H9 (cell line): ENCODE results near the gene HSPB2. TPM values are rescaled to one million over a fixed set of nuclear protein-coding genes. Genes with fewer than 3 reads are reported as not detected.
A peak's percentile ranks its signal among the peaks of the same experiment; 100 is the strongest.

ENCODE experiments used
- DNase-seq: peaks from one replicate; pipeline ENCODE4 v3.0.0-alpha.2; 2017
- H2AFZ ChIP-seq: one replicate; pipeline ENCODE4 v1.6.1; 2013; ENCODE audit warnings: mild to moderate bottlenecking, low read length, control low read depth, moderate library complexity
- H2AK5ac ChIP-seq: 2 replicates; pipeline ENCODE4 v1.6.1; 2013; ENCODE audit warnings: low read length, control low read depth, mixed read lengths; ENCODE audit not compliant: insufficient read length
- H2BK120ac ChIP-seq: one replicate; pipeline ENCODE4 v1.6.1; 2013; ENCODE audit warnings: low read depth, mild to moderate bottlenecking, low read length, control low read depth, inconsistent platforms; ENCODE audit not compliant: poor library complexity, severe bottlenecking
- H2BK12ac ChIP-seq: 2 replicates; pipeline ENCODE4 v1.6.1; 2013; ENCODE audit warnings: low read length, control low read depth, mixed read lengths, low read depth; ENCODE audit not compliant: insufficient read length
- H2BK15ac ChIP-seq: 2 replicates; pipeline ENCODE4 v1.6.1; 2013; ENCODE audit warnings: low read depth, low read length, control low read depth
- H2BK20ac ChIP-seq: one replicate; pipeline ENCODE4 v1.6.1; 2013; ENCODE audit warnings: low read depth, mild to moderate bottlenecking, low read length, control low read depth, inconsistent platforms; ENCODE audit not compliant: poor library complexity, severe bottlenecking
- H2BK5ac ChIP-seq: 2 replicates; pipeline ENCODE4 v1.6.1; 2013; ENCODE audit warnings: low read length, control low read depth, mixed read lengths; ENCODE audit not compliant: insufficient read length
- H3K14ac ChIP-seq: 2 replicates; pipeline ENCODE4 v1.6.1; 2013; ENCODE audit warnings: low read length, control low read depth; ENCODE audit not compliant: insufficient read depth
- H3K18ac ChIP-seq: 2 replicates; pipeline ENCODE4 v1.6.1; 2013; ENCODE audit warnings: low read depth, mild to moderate bottlenecking, mixed read lengths, low read length, control low read depth; ENCODE audit not compliant: insufficient read length
- H3K23ac ChIP-seq: 2 replicates; pipeline ENCODE4 v1.6.1; 2013; ENCODE audit warnings: low read length, control low read depth, mixed read lengths, low read depth; ENCODE audit not compliant: insufficient read length
- H3K23me2 ChIP-seq: 2 replicates; pipeline ENCODE4 v1.6.1; 2013; ENCODE audit warnings: low read depth, mild to moderate bottlenecking, mixed read lengths, low read length, control low read depth; ENCODE audit not compliant: insufficient read length, poor library complexity, severe bottlenecking
- H3K27ac ChIP-seq: 2 replicates; pipeline ENCODE4 v1.5.1; 2013; ENCODE audit warnings: low read length, control low read depth, mixed read lengths, low read depth; ENCODE audit not compliant: insufficient read length
- H3K27me3 ChIP-seq: 2 replicates; pipeline ENCODE4 v1.6.1; 2013; ENCODE audit warnings: low read length, control low read depth, inconsistent platforms; ENCODE audit not compliant: insufficient read depth
- H3K4ac ChIP-seq: 2 replicates; pipeline ENCODE4 v1.6.1; 2013; ENCODE audit warnings: low read depth, mild to moderate bottlenecking, control low read depth, inconsistent platforms, low read length, moderate library complexity
- H3K4me1 ChIP-seq: 2 replicates; pipeline ENCODE4 v1.6.1; 2013; ENCODE audit warnings: low read length, control low read depth, inconsistent platforms; ENCODE audit not compliant: insufficient read depth
- H3K4me2 ChIP-seq: 2 replicates; pipeline ENCODE4 v1.6.1; 2013; ENCODE audit warnings: low read length, control low read depth, mixed read lengths; ENCODE audit not compliant: insufficient read length, insufficient read depth
- H3K56ac ChIP-seq: 2 replicates; pipeline ENCODE4 v1.6.1; 2013; ENCODE audit warnings: low read depth, mild to moderate bottlenecking, mixed read lengths, low read length, control low read depth; ENCODE audit not compliant: insufficient read length
- H3K79me1 ChIP-seq: 2 replicates; pipeline ENCODE4 v1.6.1; 2013; ENCODE audit warnings: low read depth, mild to moderate bottlenecking, moderate library complexity, low read length, control low read depth, inconsistent platforms; ENCODE audit not compliant: insufficient read depth, poor library complexity, severe bottlenecking
- H3K79me2 ChIP-seq: 2 replicates; pipeline ENCODE4 v1.6.1; 2013; ENCODE audit warnings: low read length, control low read depth, inconsistent platforms; ENCODE audit not compliant: insufficient read depth
- H3K9ac ChIP-seq: 2 replicates; pipeline ENCODE4 v1.6.1; 2013; ENCODE audit warnings: low read length, control low read depth, mixed read lengths; ENCODE audit not compliant: insufficient read length; ENCODE audit errors: extremely low read depth
- H3K9me3 ChIP-seq: one replicate; pipeline ENCODE4 v1.6.1; 2013; ENCODE audit warnings: low read depth, low read length, inconsistent platforms; ENCODE audit not compliant: control insufficient read depth
- H3T11ph ChIP-seq: one replicate; pipeline ENCODE4 v1.6.1; 2013; ENCODE audit warnings: mild to moderate bottlenecking, low read length, control low read depth, inconsistent platforms
- H4K20me1 ChIP-seq: one replicate; pipeline ENCODE4 v1.6.1; 2013; ENCODE audit not compliant: control insufficient read depth, insufficient read length, insufficient read depth
- H4K5ac ChIP-seq: 2 replicates; pipeline ENCODE4 v1.6.1; 2013; ENCODE audit warnings: low read depth, mild to moderate bottlenecking, mixed read lengths, low read length, control low read depth; ENCODE audit not compliant: insufficient read length
- H4K8ac ChIP-seq: replicated peaks from 2 replicates; pipeline ENCODE4 v1.6.1; 2013; ENCODE audit warnings: low read length, control low read depth, mixed read lengths, low read depth; ENCODE audit not compliant: insufficient read length
- H4K91ac ChIP-seq: 2 replicates; pipeline ENCODE4 v1.6.1; 2013; ENCODE audit warnings: low read depth, mild to moderate bottlenecking, moderate library complexity, mixed read lengths, low read length, control low read depth; ENCODE audit not compliant: insufficient read length
- H3K27ac Mint-ChIP-seq, 3 experiments: 2 replicates in 2 of 3; 3 replicates in 1 of 3; pipeline ENCODE4 v1.8.0; 2020 to 2021; ENCODE audit warnings: mixed read lengths in 3 of 3, mild to moderate bottlenecking in 1 of 3, moderate library complexity in 1 of 3
- H3K27me3 Mint-ChIP-seq: 2 replicates; pipeline ENCODE4 v1.8.0; 2021; ENCODE audit warnings: low read depth, mild to moderate bottlenecking, moderate library complexity, mixed read lengths
- H3K36me3 Mint-ChIP-seq, 3 experiments: 2 replicates in 2 of 3; 3 replicates in 1 of 3; pipeline ENCODE4 v1.8.0; 2020 to 2021; ENCODE audit warnings: low read depth in 3 of 3, mixed read lengths in 3 of 3; ENCODE audit not compliant: insufficient read depth in 1 of 3
- H3K4me1 Mint-ChIP-seq, 2 experiments: 2 replicates each; pipeline ENCODE4 v1.8.0; 2020; ENCODE audit warnings: mixed read lengths in 2 of 2
- H3K4me3 Mint-ChIP-seq, 2 experiments: 2 replicates in 1 of 2; 3 replicates in 1 of 2; pipeline ENCODE4 v1.8.0; 2020 to 2021; ENCODE audit warnings: mild to moderate bottlenecking in 2 of 2, mixed read lengths in 2 of 2, moderate library complexity in 1 of 2
- H3K9me3 Mint-ChIP-seq, 2 experiments: 2 replicates in 1 of 2; 3 replicates in 1 of 2; pipeline ENCODE4 v1.8.0; 2020; ENCODE audit warnings: mild to moderate bottlenecking in 2 of 2, mixed read lengths in 2 of 2, moderate library complexity in 1 of 2
- WGBS: extraction: QIAGEN DNeasy Blood & Tissue Kit; methylation state at CpG from one replicate; pipeline ENCODE4 v1.1.7; 2013; ENCODE audit warnings: missing lambda C conversion rate, low lambda C conversion rate, mixed read lengths; ENCODE audit not compliant: insufficient read length; ENCODE audit errors: extremely low coverage; 5-methylcytosine and 5-hydroxymethylcytosine counted together
- total RNA-seq: library from RNA; stranded (reverse); gene quantifications from 2 replicates; pipeline ENCODE4 v1.2.1, GENCODE V29; 2021
- TF ChIP-seq, protein P1 (sequence below): fragments of 200-600 bp; sonication (generic); conservative IDR thresholded peaks from 3 replicates; pipeline ENCODE4 v1.8.0; 2021; ENCODE audit warnings: antibody characterized with exemption, mild to moderate bottlenecking

Gene HSPB2
- total RNA-seq, 1 experiment from 2014 or later, result 0.22 TPM

DNA sequence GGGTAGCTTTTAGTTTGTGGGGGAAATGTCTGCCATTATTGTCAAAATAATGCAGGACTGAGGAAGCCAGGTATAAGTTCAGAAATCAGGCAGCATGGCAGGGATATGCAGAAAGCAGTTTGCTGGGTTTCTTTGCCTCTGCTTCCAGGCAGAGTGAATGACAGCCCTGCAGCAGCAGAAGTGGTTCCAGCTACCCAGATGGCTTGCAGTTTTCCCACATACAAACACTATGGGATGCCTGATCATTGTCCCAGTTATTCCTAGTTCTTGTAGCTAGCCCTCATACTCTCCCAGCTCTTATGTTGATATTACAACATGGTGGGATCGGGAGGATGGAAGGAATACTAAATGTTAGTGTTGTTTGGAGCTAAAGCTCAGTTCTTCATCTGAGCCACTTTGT lies 21.8 kb downstream of the HSPB2 start:
- Histone ChIP-seq H4K20me1 (no peaks in the 10 kb centered on the region), H3K9me3 (no peaks in the 10 kb centered on the region), H2BK20ac (no peak overlapping the region), H3K9ac (no peak overlapping the region), H3K23ac (no peak overlapping the region), H3K79me1 (no peaks in the 10 kb centered on the region), H4K5ac (no peak overlapping the region), H3T11ph (no peak overlapping the region), H2BK12ac (no peak overlapping the region), H3K23me2 (peaks cover 5% of the 10 kb centered on the region), H2AFZ (no peak overlapping the region), H2BK15ac (no peak overlapping the region), H2AK5ac (no peak overlapping the region), H4K91ac (no peak overlapping the region), H2BK5ac (no peak overlapping the region), H3K14ac (no peak overlapping the region), H3K4ac (no peak overlapping the region), H3K18ac (no peak overlapping the region), H3K56ac (no peak overlapping the region), H3K4me1 (peaks cover 5% of the 10 kb centered on the region; the same call in 1 of the 2 replicates), H3K4me2 (no peak overlapping the region), H3K79me2 (no peaks in the 10 kb centered on the region), H4K8ac (no peak overlapping the region), H2BK120ac (no peak overlapping the region), H3K27ac (no peak overlapping the region), H3K27me3 (no peaks in the 10 kb centered on the region)
- Mint-ChIP-seq H3K9me3 (no peaks in the 10 kb centered on the region), H3K4me3 (no peak overlapping the region), H3K36me3 (no peaks in the 10 kb centered on the region), H3K27me3 (peaks cover 1% of the 10 kb centered on the region; the same call in 1 of the 2 replicates), H3K27ac (no peak overlapping the region), H3K4me1 (peaks cover 32 to 40% of the 10 kb centered on the region in 2 experiments)
- DNase-seq, result peak; percentile 15
- WGBS, result no CpG with 5 or more reads among the region's 1 CpG
- TF ChIP-seq, protein P1, sequence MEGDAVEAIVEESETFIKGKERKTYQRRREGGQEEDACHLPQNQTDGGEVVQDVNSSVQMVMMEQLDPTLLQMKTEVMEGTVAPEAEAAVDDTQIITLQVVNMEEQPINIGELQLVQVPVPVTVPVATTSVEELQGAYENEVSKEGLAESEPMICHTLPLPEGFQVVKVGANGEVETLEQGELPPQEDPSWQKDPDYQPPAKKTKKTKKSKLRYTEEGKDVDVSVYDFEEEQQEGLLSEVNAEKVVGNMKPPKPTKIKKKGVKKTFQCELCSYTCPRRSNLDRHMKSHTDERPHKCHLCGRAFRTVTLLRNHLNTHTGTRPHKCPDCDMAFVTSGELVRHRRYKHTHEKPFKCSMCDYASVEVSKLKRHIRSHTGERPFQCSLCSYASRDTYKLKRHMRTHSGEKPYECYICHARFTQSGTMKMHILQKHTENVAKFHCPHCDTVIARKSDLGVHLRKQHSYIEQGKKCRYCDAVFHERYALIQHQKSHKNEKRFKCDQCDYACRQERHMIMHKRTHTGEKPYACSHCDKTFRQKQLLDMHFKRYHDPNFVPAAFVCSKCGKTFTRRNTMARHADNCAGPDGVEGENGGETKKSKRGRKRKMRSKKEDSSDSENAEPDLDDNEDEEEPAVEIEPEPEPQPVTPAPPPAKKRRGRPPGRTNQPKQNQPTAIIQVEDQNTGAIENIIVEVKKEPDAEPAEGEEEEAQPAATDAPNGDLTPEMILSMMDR, result no peak
